HFF-Myc (cell line): ENCODE results near the gene FNDC3B.

Experiments
- DNase-seq: peaks from one replicate; pipeline ENCODE4 v3.0.0-alpha.2; 2011; ENCODE audit warnings: low read depth; ENCODE audit errors: extremely low read depth
- H3K4me3 ChIP-seq: replicated peaks from 2 replicates; pipeline ENCODE4 v1.5.1; 2011; ENCODE audit warnings: low read depth, mild to moderate bottlenecking, control low read depth, low read length
- TF ChIP-seq, protein P1 (sequence below): IDR thresholded peaks from 2 replicates; pipeline ENCODE4 v1.5.1; 2012; ENCODE audit warnings: mild to moderate bottlenecking, low read depth, low read length, control low read depth; ENCODE audit errors: missing control alignments

The FNDC3B gene

DNA sequence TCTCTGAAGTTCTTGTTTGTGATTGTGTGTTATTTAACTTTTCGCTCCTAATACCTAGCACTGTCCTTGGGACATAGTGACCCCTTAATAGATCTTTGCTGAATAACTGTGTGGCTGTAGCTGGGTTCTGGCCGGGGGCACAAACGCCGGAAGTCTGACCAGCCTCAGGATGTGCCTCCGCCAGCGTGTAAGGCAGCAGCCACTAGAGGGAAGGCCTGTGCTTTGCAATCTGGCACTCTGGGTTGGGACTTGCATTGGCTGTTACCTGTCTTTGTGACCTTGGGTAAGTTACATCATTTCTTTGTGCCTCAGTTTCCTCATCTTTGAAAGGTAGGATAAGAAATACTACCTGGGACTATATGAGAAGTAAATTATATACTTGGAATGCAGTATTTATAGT lies 250.2 kb downstream of the FNDC3B start:
- H3K4me3 ChIP-seq: no peak overlapping the region
- no peak for DNase-seq
- TF ChIP-seq, protein P1, sequence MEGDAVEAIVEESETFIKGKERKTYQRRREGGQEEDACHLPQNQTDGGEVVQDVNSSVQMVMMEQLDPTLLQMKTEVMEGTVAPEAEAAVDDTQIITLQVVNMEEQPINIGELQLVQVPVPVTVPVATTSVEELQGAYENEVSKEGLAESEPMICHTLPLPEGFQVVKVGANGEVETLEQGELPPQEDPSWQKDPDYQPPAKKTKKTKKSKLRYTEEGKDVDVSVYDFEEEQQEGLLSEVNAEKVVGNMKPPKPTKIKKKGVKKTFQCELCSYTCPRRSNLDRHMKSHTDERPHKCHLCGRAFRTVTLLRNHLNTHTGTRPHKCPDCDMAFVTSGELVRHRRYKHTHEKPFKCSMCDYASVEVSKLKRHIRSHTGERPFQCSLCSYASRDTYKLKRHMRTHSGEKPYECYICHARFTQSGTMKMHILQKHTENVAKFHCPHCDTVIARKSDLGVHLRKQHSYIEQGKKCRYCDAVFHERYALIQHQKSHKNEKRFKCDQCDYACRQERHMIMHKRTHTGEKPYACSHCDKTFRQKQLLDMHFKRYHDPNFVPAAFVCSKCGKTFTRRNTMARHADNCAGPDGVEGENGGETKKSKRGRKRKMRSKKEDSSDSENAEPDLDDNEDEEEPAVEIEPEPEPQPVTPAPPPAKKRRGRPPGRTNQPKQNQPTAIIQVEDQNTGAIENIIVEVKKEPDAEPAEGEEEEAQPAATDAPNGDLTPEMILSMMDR: peak; percentile 40

DNA sequence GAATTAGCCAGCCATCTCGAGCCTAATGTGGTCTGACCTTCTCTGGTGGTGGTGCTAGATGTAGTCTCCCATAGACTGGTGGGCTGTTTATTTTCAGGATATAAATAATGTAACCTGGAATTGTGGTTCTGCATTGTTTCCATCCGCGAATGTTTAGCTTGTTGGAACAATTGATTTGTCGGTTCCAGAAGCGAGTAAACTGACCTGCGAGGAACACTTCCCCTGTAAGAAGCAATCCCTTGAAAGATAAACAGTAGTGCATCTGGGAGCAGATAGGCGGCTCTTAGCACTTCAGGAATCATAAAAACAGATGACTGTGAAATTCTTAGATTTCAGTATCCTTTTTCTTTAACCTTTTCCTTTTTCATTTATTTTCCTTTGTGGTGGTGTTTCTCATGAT lies 251.1 kb downstream of the FNDC3B start:
- TF ChIP-seq, protein P1: no peak
- no peak overlapping the region for H3K4me3 ChIP-seq
- DNase-seq: no peak

DNA sequence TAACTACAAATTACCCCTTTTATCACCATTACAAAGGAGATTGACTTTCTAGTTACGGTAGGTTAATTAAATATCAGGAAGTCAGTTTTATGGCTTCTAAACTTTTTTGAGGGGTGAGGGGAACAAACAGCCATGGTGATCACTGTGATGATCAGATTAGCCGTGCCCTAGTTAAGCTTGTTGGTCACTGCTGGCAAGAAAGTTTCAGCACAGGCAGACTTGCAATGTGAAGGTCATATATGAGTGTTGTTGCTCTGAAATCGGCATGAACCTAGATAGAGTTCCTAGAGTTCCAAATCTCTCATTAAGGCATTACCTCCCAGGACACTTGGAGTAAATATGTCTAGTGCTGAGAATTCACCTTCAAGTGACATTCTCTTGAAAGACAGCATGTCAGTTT lies 252.3 kb downstream of the FNDC3B start:
- no peak for DNase-seq
- TF ChIP-seq, protein P1: no peak
- H3K4me3 ChIP-seq: no peak overlapping the region

DNA sequence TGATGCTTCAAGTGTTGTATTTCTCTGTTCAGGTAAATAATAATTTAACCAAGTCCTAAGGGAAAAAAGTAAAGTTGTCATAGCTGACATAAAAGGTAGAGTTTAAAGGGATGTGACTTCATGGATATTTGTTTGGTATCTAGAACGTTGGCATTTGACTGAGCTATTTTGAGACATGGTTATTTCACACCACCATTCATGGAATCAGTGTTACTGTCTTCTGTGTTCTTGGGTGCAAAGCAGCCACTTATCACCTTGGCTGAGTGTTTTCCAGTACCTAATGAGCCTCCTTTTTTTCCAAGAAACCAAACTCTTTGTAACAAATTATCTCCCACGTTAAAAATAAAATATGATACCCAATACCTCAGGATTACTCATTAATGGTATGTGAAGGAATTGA lies 253.0 kb downstream of the FNDC3B start:
- H3K4me3 ChIP-seq: no peak overlapping the region
- TF ChIP-seq, protein P1: no peak
- no peak for DNase-seq

DNA sequence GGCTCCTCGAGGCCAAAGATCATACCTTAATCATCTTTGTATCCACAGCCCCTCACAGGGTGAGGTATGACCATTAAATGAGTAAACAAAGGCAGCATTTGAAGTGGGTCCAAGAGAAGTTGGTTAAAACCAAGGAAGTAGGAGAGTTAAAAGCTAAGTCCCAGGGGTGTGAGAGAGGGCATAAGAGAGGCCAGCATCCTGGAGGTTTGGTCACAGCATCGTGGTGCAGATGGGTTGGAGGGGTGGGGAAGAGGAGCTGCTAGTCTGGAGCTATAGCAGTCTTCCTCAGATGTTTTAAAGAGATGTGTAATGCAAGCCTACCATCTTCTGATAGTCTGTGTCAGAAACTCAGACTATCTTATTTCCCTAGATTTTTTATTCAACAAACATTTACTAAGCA lies 253.7 kb downstream of the FNDC3B start:
- DNase-seq: no peak
- TF ChIP-seq, protein P1: no peak
- no peak overlapping the region for H3K4me3 ChIP-seq

DNA sequence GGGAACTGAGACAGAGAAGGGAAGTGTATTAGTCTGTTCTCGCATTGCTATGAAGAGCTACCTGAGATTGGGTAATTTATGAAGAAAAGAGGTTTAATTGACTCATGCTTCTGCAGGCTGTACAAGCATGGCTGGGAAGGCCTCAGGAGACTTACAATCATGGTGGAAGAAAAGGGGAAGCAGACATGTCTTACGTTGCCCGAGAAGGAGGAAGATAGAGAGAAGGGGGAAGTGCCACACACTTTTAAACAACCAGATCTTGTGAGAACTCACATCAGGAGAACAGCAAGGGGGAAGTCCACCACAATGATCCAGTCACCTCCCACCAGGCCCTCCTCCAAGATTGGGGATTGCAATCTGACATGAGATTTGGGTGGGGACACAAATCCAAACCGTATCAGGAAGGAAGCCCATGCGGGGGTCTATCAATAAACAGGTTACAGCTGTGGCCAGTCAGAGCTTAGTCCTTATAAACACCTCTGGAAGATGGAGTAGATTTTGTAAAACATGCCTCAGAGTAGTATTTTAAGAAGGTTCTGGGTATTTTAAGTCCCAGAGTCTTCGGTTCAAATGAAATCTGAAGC lies 254.9 kb downstream of the FNDC3B start:
- DNase-seq: no peak
- TF ChIP-seq, protein P1: no peak
- no peak overlapping the region for H3K4me3 ChIP-seq
